GM18861 (cell line): Measurements from ENCODE around the gene FAM156B.
"Not testable (repeated sequence)": the region's sequence is repeated elsewhere in the genome, so short reads cannot be mapped to it uniquely, and the experiment has no call there.

ENCODE experiments used
- ATAC-seq: cut with Tn5 transposase; IDR thresholded peaks from one replicate; pipeline ENCODE4 v1.9.1; 2021; ENCODE audit not compliant: unreplicated experiment

The FAM156B gene

GRCh38 chrX:52914704-52915103, 17.6 kb downstream of the FAM156B start:
- not testable (repeated sequence) for ATAC-seq

- ATAC-seq: peak; percentile 44
Measured at GRCh38 chrX:52923781-52924241, 26.7 kb downstream of the FAM156B start.

- ATAC-seq: not testable (repeated sequence)
Measured at GRCh38 chrX:52930214-52930613, 33.1 kb downstream of the FAM156B start.

- no peak for ATAC-seq
Measured at GRCh38 chrX:52933213-52933612, 36.1 kb downstream of the FAM156B start.

- peak; percentile 10 for ATAC-seq
Measured at GRCh38 chrX:52933976-52934703, 37.0 kb downstream of the FAM156B start.

DNA sequence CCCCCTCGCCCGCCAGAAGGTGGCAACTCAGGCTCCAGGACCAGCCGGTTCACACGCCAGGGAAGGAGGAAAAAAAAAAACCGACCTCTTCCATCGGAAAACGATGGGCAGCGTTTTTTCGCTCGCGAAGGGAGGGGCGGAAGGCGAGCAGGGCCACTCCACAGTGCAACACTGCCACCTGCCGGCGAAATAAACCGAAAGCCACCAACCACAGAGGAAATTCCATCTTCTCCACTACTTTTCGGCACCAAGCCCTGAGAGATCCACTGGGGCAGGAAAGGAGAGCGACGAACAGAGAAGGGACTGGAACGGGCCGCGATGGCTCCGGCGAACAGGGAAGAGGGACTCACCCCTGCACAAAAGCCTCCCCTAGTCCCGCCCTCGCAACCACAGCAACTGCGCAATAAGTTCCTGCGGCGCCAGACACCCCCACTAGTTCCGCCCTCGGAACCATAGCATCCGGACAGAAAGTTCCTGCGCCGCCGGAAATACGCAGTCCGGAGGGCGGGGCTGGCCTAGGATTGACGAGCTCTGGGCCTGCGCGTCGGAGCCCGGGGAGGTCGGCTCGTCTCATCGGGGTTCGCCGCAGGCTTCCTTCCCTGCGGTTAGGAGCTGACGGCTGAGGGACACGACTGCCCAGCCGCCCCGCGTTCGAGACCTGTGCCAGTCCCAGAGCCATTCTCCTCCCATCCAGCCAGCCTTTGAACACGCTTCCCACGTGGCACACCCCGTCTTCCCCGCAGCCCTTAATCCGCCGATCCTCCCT, 37.8 kb downstream of the FAM156B start:
- peak; percentile 92 for ATAC-seq

GRCh38 chrX:52935470-52935784, 38.3 kb downstream of the FAM156B start:
- not testable (repeated sequence) for ATAC-seq

DNA sequence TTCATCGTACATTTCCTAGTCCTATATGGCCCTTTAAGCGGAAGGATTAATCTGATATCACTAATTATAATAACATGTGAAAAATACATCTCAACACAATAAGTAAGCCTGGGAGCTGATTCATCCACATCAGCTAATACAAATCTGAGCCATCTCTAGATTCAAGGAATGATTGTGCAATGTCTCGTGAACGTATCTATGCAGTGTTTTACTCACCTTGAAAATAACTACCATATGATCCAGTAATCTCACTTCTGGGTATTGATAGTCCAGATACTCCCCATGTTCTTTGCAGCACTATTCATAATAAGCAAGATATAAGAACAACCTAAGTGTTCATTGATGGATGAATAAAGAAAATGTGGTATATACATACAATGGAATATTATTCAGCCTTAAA, 43.6 kb downstream of the FAM156B start:
- not testable (repeated sequence) for ATAC-seq

- not testable (repeated sequence) for ATAC-seq
Measured at GRCh38 chrX:52941728-52942127, 44.6 kb downstream of the FAM156B start.

GRCh38 chrX:52945838-52946494, 48.8 kb downstream of the FAM156B start:
- ATAC-seq: not testable (repeated sequence)

DNA sequence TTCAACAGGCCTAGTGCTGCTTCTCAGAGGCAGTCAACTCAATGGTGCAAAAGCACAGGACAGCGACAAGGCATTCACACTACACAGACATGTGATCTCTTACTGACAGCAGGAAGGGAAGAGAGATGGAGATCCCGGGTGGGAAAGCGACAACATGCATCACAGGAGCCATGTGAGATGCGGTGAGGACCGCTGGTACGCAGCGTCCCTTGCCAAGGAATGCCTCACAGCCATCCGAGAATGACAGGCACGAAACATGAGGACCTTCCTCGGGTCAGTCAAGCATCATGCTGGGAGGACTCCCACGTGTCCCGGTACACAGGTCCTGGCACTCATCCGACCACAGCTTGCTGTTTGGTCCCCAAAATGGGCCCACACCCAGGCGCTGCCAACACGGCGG, 50.4 kb downstream of the FAM156B start:
- not testable (repeated sequence) for ATAC-seq

DNA sequence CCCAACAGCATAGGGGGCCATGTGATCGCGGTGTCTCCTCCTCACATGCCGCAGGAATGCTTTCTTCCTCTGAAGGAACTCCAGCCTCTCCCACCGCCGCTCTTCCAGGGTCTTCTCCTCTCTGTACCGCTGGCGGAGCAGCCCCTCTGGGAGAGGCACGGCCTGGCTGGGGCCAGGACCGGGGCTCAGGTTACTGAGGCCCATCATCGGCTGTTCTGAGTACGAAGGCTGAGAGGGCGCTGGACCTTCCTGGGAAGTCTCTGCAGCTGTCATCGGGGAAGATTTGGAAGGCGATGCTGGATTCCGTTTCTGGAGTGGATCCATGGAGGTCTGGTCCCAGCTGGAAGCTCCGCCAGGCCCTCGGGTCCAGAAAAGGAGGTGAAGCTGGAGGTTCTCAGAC, 51.1 kb downstream of the FAM156B start:
- not testable (repeated sequence) for ATAC-seq

GRCh38 chrX:52949325-52949724, 52.2 kb downstream of the FAM156B start:
- not testable (repeated sequence) for ATAC-seq

DNA sequence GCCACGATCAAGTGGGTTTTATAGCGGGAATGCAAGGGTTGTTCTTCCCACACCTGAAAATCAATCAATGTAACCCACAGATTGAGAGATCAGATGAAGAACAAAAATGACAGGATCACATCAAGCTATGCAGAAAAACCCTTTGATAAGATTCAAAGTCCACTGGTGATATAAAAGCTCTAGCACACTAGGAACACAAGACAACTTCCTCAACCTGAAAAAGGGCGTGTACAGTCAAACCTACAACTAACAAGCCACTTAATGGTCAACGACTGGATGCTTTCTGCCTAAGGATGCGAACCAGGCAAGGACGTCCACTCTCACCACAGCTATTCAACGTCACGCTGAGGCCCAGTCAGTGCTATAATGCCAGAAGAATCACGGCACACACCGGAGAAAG, 52.8 kb downstream of the FAM156B start:
- not testable (repeated sequence) for ATAC-seq
